ENCODE results near the gene EZR. TPM values are rescaled to one million over a fixed set of nuclear protein-coding genes. Genes with fewer than 3 reads are reported as not detected.

Gene EZR
- total RNA-seq, 2 donors from 2014 or later = 26.8 to 55.2 TPM

GRCh38 chr6:158760618-158761250, 58.4 kb downstream of the EZR start:
- ATAC-seq (ENCODE audit: insufficient number of reproducible peaks, low FRiP score, low read depth) (no peak), DNase-seq (ENCODE audit: low spot score) (no peak)
- Histone ChIP-seq H3K4me1 (ENCODE audit: control insufficient read depth in 1 of 2, low read depth in 2 of 2) (peaks cover 3 to 19% of the 10 kb centered on the region in 2 donors), H3K27me3 (replicated peaks; ENCODE audit: insufficient read depth) (no peaks in the 10 kb centered on the region), H3K4me3 (no peak overlapping the region), H3K9me3 (no peaks in the 10 kb centered on the region), H3K36me3 (peaks cover 10% of the 10 kb centered on the region), H3K27ac (no peak overlapping the region)
- TF ChIP-seq CTCF (IDR thresholded peaks at IDR 0.05) = no peak

DNA sequence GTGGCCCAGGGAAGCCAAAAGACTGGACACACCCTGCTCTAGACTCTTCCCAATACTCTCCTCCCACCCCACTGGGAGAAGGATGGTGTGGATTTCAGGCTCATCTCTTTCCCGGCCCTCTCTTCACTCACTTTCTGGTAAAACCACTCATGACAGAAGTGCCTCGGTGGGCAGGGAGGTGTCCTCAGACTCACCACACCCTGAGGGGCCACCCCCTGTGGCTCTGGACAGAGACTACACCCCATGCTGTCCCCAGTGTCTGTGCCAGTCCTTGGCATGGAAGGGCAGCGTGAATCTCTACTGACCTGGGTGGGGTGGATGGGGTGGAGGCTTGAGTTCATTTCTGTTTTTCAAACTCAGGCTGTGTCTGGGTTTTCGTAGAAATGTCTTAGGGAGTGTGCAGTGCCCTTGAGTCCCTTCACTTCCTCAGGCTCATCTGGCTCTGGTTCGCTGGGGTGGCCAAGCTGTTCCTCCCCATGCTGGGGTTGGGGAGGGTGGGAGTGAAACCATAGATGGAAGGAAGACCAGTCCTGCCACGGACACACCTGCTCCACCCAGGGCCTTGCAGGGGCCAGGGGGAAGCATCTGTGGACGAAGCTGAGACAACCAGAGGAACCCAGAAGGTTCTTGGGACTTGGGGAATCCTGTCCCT, 59.1 kb downstream of the EZR start:
- Histone ChIP-seq H3K4me3 (no peak overlapping the region), H3K27me3 (replicated peaks; ENCODE audit: insufficient read depth) (no peaks in the 10 kb centered on the region), H3K4me1 (ENCODE audit: control insufficient read depth in 1 of 2, low read depth in 2 of 2) (peaks cover 3 to 19% of the 10 kb centered on the region in 2 donors), H3K36me3 (peaks cover 5% of the 10 kb centered on the region), H3K27ac (no peak overlapping the region), H3K9me3 (no peaks in the 10 kb centered on the region)
- DNase-seq (ENCODE audit: low spot score) = no peak
- ATAC-seq (ENCODE audit: insufficient number of reproducible peaks, low FRiP score, low read depth) = no peak
- no peak for TF ChIP-seq CTCF (IDR thresholded peaks at IDR 0.05)

DNA sequence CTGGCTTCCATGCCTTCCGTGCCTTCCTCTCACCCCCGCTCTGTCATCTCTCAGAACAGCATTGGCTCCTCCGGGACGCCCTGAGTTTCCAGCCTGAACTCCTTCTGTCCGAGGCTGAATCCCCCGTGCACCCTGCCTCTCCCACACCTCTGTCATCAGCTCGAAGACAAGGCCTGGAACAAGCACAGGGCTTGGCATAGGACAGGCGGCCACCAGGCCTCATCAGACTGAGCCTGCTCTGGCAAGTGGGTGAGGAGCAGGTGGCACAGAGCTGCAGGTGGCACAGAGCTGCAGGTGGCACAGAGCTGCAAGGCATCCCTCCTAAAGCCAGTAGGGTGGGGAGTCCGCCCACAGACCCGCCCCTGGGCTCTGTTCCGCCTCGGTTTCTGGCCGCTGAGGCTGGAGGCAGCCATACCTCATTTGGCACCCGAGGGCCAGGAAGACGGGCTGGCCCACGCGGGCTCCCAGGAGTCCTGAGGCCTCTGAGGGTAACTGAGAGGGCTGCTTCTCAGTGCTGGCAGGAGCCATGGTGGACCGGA, 60.2 kb downstream of the EZR start:
- H3K4me1 ChIP-seq (ENCODE audit: control insufficient read depth in 1 of 2, low read depth in 2 of 2) = peaks cover under 1 to 13% of the 10 kb centered on the region in 2 donors
- DNase-seq (ENCODE audit: low spot score) = no peak
- H3K9me3 ChIP-seq = no peaks in the 10 kb centered on the region
- H3K27ac ChIP-seq = no peak overlapping the region
- no peak for ATAC-seq (ENCODE audit: insufficient number of reproducible peaks, low FRiP score, low read depth)
- H3K27me3 ChIP-seq (replicated peaks; ENCODE audit: insufficient read depth) = no peaks in the 10 kb centered on the region
- no peak for TF ChIP-seq CTCF (IDR thresholded peaks at IDR 0.05)
- H3K4me3 ChIP-seq = no peak overlapping the region
- H3K36me3 ChIP-seq = no peaks in the 10 kb centered on the region

DNA sequence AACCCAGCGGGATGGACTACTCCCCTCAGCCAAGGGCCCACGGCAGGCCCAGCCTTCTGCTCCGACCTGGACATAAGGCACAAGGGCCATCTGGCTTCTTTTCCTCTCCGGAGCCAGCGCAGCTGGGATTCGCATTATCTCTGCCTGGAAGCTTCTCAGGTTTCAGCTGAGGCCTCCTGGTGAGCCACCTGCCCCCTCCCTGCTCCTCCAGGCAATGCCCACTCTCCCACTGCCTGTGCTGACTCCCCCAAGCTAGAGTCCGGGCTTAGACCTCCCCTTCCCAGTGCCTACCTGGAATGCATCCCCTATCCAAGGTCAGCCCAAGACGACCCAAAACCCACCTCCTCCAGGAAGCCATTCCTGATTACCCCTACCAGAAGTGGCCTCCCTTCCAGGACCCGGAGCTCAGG, 60.7 kb downstream of the EZR start:
- Histone ChIP-seq H3K9me3 (no peaks in the 10 kb centered on the region), H3K27ac (no peak overlapping the region), H3K4me1 (ENCODE audit: control insufficient read depth in 1 of 2, low read depth in 2 of 2) (peaks cover 0 to 7% of the 10 kb centered on the region in 2 donors), H3K27me3 (replicated peaks; ENCODE audit: insufficient read depth) (no peaks in the 10 kb centered on the region), H3K4me3 (no peak overlapping the region), H3K36me3 (no peaks in the 10 kb centered on the region)
- TF ChIP-seq CTCF (IDR thresholded peaks at IDR 0.05) = no peak
- DNase-seq (ENCODE audit: low spot score) (no peak), ATAC-seq (ENCODE audit: insufficient number of reproducible peaks, low FRiP score, low read depth) (no peak)

- no peak for TF ChIP-seq CTCF (IDR thresholded peaks at IDR 0.05)
- H3K4me1 ChIP-seq (ENCODE audit: control insufficient read depth in 1 of 2, low read depth in 2 of 2) = peaks cover 0 to 4% of the 10 kb centered on the region in 2 donors
- no peaks in the 10 kb centered on the region for H3K27me3 ChIP-seq (replicated peaks; ENCODE audit: insufficient read depth)
- H3K4me3 ChIP-seq = no peak overlapping the region
- no peak overlapping the region for H3K27ac ChIP-seq
- no peaks in the 10 kb centered on the region for H3K36me3 ChIP-seq
- H3K9me3 ChIP-seq = no peaks in the 10 kb centered on the region
- no peak for DNase-seq (ENCODE audit: low spot score)
- no peak for ATAC-seq (ENCODE audit: insufficient number of reproducible peaks, low FRiP score, low read depth)
Observed at GRCh38 chr6:158757753-158758090, 61.4 kb downstream of the EZR start.
